Measurements from ENCODE around the gene NOL3. TPM values are rescaled to one million over a fixed set of nuclear protein-coding genes. Genes with fewer than 3 reads are reported as not detected.

NOL3 gene
- total and polyA plus RNA-seq, 2 of the 13 experiments (the other 11 are each of a cell fraction or from before 2014, with no cell fraction given), result 5.7 to 20.5 TPM

GRCh38 chr16:67191995-67192681, 21.8 kb downstream of the NOL3 start, which contains the start of gene E2F4 (continued):
- TF ChIP-seq ZKSCAN5 (CRISPR knock-in tag; IDR thresholded peaks at IDR 0.05) (no peak), FOXO1 (CRISPR knock-in tag; IDR thresholded peaks at IDR 0.05) (peak; percentile 51; the same call in 1 of the 2 replicates), ZNF678 (CRISPR knock-in tag; IDR thresholded peaks at IDR 0.05) (no peak), GATAD1 (CRISPR knock-in tag; IDR thresholded peaks at IDR 0.05) (peak; percentile 94), IKZF4 (CRISPR knock-in tag; IDR thresholded peaks at IDR 0.05; ENCODE audit: borderline replicate concordance, low read depth, not compliant biosample characterization) (no peak), ZNF724P (CRISPR knock-in tag; IDR thresholded peaks at IDR 0.05; ENCODE audit: borderline replicate concordance) (peak; percentile 63; the same call in 1 of the 2 replicates), ZNF343 (CRISPR knock-in tag; IDR thresholded peaks at IDR 0.05) (no peak), HOXA3 (CRISPR knock-in tag; IDR thresholded peaks at IDR 0.05) (peak; percentile 96), RBAK (CRISPR knock-in tag; IDR thresholded peaks at IDR 0.05) (no peak), ZNF558 (CRISPR knock-in tag; IDR thresholded peaks at IDR 0.05; ENCODE audit: borderline replicate concordance) (no peak), RNF219 (CRISPR knock-in tag; IDR thresholded peaks at IDR 0.05) (no peak), BRD4 (CRISPR knock-in tag; IDR thresholded peaks at IDR 0.05) (peak; percentile 93), ZMAT3 (CRISPR knock-in tag; conservative IDR thresholded peaks at IDR 0.05) (peak; percentile 49; the same call in 1 of the 2 replicates), FOXA1 (IDR thresholded peaks at IDR 0.05) (no peak), FOXA1 (CRISPR knock-in tag; IDR thresholded peaks at IDR 0.05) (no peak), ZNF891 (CRISPR knock-in tag; IDR thresholded peaks at IDR 0.05) (peak; percentile 95), ZBTB7B (CRISPR knock-in tag; IDR thresholded peaks at IDR 0.05) (no peak), ZNF296 (CRISPR knock-in tag; conservative IDR thresholded peaks at IDR 0.05) (no peak; the same call in 1 of the 2 replicates), FOXK2 (IDR thresholded peaks at IDR 0.05) (peak; percentile 48; the same call in 1 of the 2 replicates)
- TF ChIP-seq, protein P1, sequence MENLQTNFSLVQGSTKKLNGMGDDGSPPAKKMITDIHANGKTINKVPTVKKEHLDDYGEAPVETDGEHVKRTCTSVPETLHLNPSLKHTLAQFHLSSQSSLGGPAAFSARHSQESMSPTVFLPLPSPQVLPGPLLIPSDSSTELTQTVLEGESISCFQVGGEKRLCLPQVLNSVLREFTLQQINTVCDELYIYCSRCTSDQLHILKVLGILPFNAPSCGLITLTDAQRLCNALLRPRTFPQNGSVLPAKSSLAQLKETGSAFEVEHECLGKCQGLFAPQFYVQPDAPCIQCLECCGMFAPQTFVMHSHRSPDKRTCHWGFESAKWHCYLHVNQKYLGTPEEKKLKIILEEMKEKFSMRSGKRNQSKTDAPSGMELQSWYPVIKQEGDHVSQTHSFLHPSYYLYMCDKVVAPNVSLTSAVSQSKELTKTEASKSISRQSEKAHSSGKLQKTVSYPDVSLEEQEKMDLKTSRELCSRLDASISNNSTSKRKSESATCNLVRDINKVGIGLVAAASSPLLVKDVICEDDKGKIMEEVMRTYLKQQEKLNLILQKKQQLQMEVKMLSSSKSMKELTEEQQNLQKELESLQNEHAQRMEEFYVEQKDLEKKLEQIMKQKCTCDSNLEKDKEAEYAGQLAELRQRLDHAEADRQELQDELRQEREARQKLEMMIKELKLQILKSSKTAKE (CRISPR knock-in tag; IDR thresholded peaks at IDR 0.05; ENCODE audit: borderline replicate concordance), result 0 out of 2 replicates have a peak, but pooled peaks have one; percentile 8
- TF ChIP-seq, protein P2, sequence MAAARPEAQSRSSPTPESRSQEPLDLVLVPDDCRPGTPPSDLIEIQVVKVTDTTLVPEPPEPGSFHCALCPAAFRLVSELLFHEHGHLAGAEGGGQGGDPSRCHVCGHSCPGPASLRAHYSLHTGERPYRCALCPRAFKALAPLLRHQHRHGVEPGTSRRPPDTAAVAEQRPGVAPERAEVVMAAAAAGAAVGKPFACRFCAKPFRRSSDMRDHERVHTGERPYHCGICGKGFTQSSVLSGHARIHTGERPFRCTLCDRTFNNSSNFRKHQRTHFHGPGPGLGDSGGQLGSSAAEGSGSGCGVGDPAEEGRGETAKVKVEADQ (CRISPR knock-in tag; IDR thresholded peaks at IDR 0.05; ENCODE audit: borderline replicate concordance), result 0 out of 2 replicates have a peak, but pooled peaks have one; percentile 41
- TF ChIP-seq, protein P3, sequence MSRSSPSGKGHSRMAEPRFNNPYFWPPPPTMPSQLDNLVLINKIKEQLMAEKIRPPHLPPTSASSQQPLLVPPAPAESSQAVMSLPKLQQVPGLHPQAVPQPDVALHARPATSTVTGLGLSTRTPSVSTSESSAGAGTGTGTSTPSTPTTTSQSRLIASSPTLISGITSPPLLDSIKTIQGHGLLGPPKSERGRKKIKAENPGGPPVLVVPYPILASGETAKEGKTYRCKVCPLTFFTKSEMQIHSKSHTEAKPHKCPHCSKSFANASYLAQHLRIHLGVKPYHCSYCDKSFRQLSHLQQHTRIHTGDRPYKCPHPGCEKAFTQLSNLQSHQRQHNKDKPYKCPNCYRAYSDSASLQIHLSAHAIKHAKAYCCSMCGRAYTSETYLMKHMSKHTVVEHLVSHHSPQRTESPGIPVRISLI (CRISPR knock-in tag; IDR thresholded peaks at IDR 0.05; ENCODE audit: borderline replicate concordance), result no peak
